ENCODE results near the gene PDE8B. TPM values are rescaled to one million over a fixed set of nuclear protein-coding genes. Genes with fewer than 3 reads are reported as not detected.

Gene PDE8B
- total and polyA plus RNA-seq, 2 donors from 2014 or later, result 3.7 to 4.5 TPM

DNA sequence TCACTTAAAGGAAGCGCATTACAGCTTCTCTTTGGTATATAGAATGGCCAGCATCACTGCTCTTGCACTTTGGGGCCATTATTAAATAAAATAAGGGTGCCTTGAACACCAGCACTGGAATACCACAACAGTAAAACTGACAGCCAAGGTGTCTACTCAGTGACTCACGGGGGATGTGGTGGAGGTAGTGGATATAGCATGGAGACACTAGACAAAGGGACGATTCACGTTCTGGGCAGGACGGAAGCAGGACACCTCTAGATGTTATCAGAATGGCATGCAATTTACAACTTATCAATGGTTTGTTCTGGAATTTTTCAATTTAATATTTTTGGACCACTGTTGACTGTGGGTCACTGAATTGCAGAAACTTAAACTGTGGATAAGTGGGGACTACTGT lies 32.9 kb upstream of the PDE8B start:
- H3K36me3 ChIP-seq (ENCODE audit: control insufficient read depth in 2 of 3, insufficient read depth in 3 of 3, low read length in 3 of 3), result no peaks in the 10 kb centered on the region
- intact Hi-C loops (cut with DNase I), result no loop called here
- TF ChIP-seq, protein P1, sequence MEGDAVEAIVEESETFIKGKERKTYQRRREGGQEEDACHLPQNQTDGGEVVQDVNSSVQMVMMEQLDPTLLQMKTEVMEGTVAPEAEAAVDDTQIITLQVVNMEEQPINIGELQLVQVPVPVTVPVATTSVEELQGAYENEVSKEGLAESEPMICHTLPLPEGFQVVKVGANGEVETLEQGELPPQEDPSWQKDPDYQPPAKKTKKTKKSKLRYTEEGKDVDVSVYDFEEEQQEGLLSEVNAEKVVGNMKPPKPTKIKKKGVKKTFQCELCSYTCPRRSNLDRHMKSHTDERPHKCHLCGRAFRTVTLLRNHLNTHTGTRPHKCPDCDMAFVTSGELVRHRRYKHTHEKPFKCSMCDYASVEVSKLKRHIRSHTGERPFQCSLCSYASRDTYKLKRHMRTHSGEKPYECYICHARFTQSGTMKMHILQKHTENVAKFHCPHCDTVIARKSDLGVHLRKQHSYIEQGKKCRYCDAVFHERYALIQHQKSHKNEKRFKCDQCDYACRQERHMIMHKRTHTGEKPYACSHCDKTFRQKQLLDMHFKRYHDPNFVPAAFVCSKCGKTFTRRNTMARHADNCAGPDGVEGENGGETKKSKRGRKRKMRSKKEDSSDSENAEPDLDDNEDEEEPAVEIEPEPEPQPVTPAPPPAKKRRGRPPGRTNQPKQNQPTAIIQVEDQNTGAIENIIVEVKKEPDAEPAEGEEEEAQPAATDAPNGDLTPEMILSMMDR (IDR thresholded peaks at IDR 0.05; ENCODE audit: borderline replicate concordance, extremely low read depth, insufficient read depth), result no peak
- H3K27ac ChIP-seq (ENCODE audit: low read depth in 2 of 2, low read length in 2 of 2), result no peak overlapping the region
- no peak overlapping the region for H3K4me3 ChIP-seq (ENCODE audit: low read length in 3 of 3)
- no peaks in the 10 kb centered on the region for H3K27me3 ChIP-seq (ENCODE audit: control insufficient read depth, insufficient read depth, low read length)
- no peaks in the 10 kb centered on the region for H3K9me3 ChIP-seq (ENCODE audit: control insufficient read depth in 2 of 3, insufficient read depth in 1 of 3, low read length in 3 of 3)
- H3K4me1 ChIP-seq (ENCODE audit: control insufficient read depth in 2 of 3, insufficient read depth in 2 of 3, low read depth in 1 of 3, low read length in 3 of 3), result peaks cover 0 to 10% (median 0%) of the 10 kb centered on the region in 3 donors
- no peak for FAIRE-seq
- H3K9ac ChIP-seq (ENCODE audit: low read length in 3 of 3), result no peak overlapping the region
- no peak for DNase-seq

DNA sequence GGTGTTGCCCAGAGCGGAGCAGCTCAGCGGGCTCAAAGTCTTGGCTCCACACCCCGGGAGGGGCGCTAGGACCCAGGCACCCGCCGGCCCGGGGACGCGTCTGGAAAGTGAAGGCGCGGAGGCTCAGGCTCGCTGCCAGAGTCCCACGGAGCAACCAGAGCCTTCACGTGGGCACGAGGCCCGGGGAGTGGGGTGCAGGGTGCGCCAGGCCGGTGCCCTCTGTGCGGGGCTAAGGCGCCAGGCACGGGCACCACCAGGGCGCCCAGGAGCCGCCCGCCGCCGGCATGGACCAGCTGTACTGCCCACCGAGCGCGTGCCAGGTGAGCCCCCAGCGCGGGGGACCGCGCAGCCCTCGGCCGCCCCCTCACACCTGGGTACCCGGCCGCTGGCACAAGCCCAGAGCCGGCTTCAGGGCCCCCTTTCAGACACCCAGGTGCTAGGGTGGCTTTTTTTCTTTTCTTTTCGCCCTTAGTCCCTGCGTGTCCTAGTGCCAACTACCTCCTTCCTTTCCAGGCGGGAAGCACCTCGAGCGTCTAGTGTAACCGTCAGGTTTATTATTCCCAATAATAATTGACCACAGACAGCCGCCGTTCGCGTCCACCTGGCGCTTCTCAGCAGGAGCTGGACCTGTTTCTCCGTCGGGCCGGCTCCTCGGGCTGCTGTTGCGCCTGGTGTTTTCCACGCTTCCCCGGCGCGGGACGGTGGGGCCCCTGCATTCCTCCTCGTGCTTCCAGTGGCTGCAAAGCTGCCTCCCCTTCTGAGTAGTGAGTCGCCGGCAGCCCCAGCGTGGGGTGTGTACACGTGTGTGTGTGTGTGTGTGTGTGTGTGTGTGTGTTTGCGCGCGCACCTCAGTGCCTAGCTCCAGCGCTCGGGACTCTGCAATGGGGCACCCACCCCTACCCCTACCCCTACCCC lies 30.1 kb upstream of the PDE8B start:
- H3K9ac ChIP-seq (ENCODE audit: low read length in 3 of 3), result peak overlapping the region in 1 of 3 donors; percentile 17
- peak; percentile 40 to 73 (median 60) for DNase-seq

DNA sequence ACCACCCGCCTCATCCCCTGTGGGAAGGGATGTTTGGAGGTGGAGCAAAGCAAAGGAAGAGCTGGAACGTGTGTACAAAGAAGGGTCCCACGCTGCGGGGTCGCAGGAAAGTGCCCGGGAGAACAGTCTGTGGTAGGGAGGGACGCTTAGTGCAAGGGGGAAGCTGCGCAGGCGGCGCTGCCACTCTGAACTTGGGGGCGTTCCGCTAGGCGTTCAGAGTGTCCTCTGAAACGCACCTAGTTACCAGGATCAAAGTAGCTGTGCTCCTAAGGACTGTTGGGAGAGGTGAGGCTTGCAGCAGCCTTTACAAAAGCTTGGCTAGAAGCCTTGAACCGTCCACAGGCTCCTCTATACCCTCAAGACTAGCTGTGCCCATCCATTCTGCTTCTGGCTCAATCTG lies 29.3 kb upstream of the PDE8B start:
- FAIRE-seq (no peak), DNase-seq (peak in 3 of 5 donors; percentile 18 to 55 (median 20))
- Histone ChIP-seq H3K4me1 (ENCODE audit: control insufficient read depth in 2 of 3, insufficient read depth in 2 of 3, low read depth in 1 of 3, low read length in 3 of 3) (peaks cover 0 to 10% (median 0%) of the 10 kb centered on the region in 3 donors), H3K27ac (ENCODE audit: low read depth in 2 of 2, low read length in 2 of 2) (peak overlapping the region in 1 of 2 donors; percentile 54), H3K9ac (ENCODE audit: low read length in 3 of 3) (peak overlapping the region in 1 of 3 donors; percentile 9), H3K27me3 (ENCODE audit: control insufficient read depth, insufficient read depth, low read length) (no peaks in the 10 kb centered on the region), H3K9me3 (ENCODE audit: control insufficient read depth in 2 of 3, insufficient read depth in 1 of 3, low read length in 3 of 3) (no peaks in the 10 kb centered on the region), H3K36me3 (ENCODE audit: control insufficient read depth in 2 of 3, insufficient read depth in 3 of 3, low read length in 3 of 3) (no peaks in the 10 kb centered on the region), H3K4me3 (ENCODE audit: low read length in 3 of 3) (peak overlapping the region in 2 of 3 donors; percentile 20 to 39)
- intact Hi-C loops (cut with DNase I), result no loop called here
- TF ChIP-seq, protein P1 (IDR thresholded peaks at IDR 0.05; ENCODE audit: borderline replicate concordance, extremely low read depth, insufficient read depth), result no peak

More for the DNA sequence above, 30.1 kb upstream of the PDE8B start:
- no peaks in the 10 kb centered on the region for H3K9me3 ChIP-seq (ENCODE audit: control insufficient read depth in 2 of 3, insufficient read depth in 1 of 3, low read length in 3 of 3)
- FAIRE-seq, result no peak
- H3K4me3 ChIP-seq (ENCODE audit: low read length in 3 of 3), result peak overlapping the region in 2 of 3 donors; percentile 51
- no peak overlapping the region for H3K27ac ChIP-seq (ENCODE audit: low read depth in 2 of 2, low read length in 2 of 2)
- peaks cover 0 to 10% (median 0%) of the 10 kb centered on the region in 3 donors for H3K4me1 ChIP-seq (ENCODE audit: control insufficient read depth in 2 of 3, insufficient read depth in 2 of 3, low read depth in 1 of 3, low read length in 3 of 3)
- TF ChIP-seq, protein P1 (IDR thresholded peaks at IDR 0.05; ENCODE audit: borderline replicate concordance, extremely low read depth, insufficient read depth), result no peak
- no peaks in the 10 kb centered on the region for H3K27me3 ChIP-seq (ENCODE audit: control insufficient read depth, insufficient read depth, low read length)
- H3K36me3 ChIP-seq (ENCODE audit: control insufficient read depth in 2 of 3, insufficient read depth in 3 of 3, low read length in 3 of 3), result no peaks in the 10 kb centered on the region
- intact Hi-C loops (cut with DNase I), result no loop called here

Data from kidney (tissue), 14 donors.